Duodenal mucosa (tissue), 2 donors: ENCODE data around the gene HBP1.
"Not testable (repeated sequence)": the region's sequence is repeated elsewhere in the genome, so short reads cannot be mapped to it uniquely, and the experiment has no call there.

Source experiments
- H3K27ac ChIP-seq: one replicate; pipeline ENCODE4 v1.7.0; 2013; ENCODE audit warnings: low read depth, low read length
- H3K27me3 ChIP-seq, 2 donors: one replicate each; pipeline ENCODE4 v1.7.0; 2013; ENCODE audit warnings: low read length in 2 of 2, control low read depth in 1 of 2; ENCODE audit not compliant: insufficient read depth in 2 of 2, control insufficient read depth in 1 of 2
- H3K36me3 ChIP-seq, 2 donors: one replicate each; pipeline ENCODE4 v1.7.0; 2013; ENCODE audit warnings: low read length in 2 of 2, control low read depth in 1 of 2; ENCODE audit not compliant: insufficient read depth in 2 of 2, control insufficient read depth in 1 of 2
- H3K4me1 ChIP-seq, 2 donors: one replicate each; pipeline ENCODE4 v1.7.0; 2013; ENCODE audit warnings: low read length in 2 of 2, control low read depth in 1 of 2; ENCODE audit not compliant: insufficient read depth in 2 of 2, control insufficient read depth in 1 of 2
- H3K4me3 ChIP-seq, 2 donors: one replicate each; pipeline ENCODE4 v1.7.0; 2013; ENCODE audit warnings: low read length in 2 of 2, low read depth in 1 of 2
- H3K9ac ChIP-seq, 2 donors: one replicate each; pipeline ENCODE4 v1.7.0; 2013; ENCODE audit warnings: low read length in 2 of 2, low read depth in 1 of 2
- H3K9me3 ChIP-seq, 2 donors: one replicate each; pipeline ENCODE4 v1.7.0; 2013; ENCODE audit warnings: low read length in 2 of 2, control low read depth in 1 of 2; ENCODE audit not compliant: control insufficient read depth in 1 of 2

The HBP1 gene

GRCh38 chr7:107154826-107155225, 14.0 kb upstream of the HBP1 start:
- H3K4me1 ChIP-seq: no peaks in the 10 kb centered on the region
- H3K4me3 ChIP-seq: no peak overlapping the region
- H3K9ac ChIP-seq: no peak overlapping the region
- H3K27ac ChIP-seq: no peak overlapping the region
- H3K36me3 ChIP-seq: no peaks in the 10 kb centered on the region
- H3K27me3 ChIP-seq: no peaks in the 10 kb centered on the region
- no peaks in the 10 kb centered on the region for H3K9me3 ChIP-seq

- H3K4me3 ChIP-seq, H3K36me3 ChIP-seq, H3K27ac ChIP-seq, H3K4me1 ChIP-seq, H3K9ac ChIP-seq, H3K27me3 ChIP-seq, H3K9me3 ChIP-seq: not testable (repeated sequence)
Measured at GRCh38 chr7:107155726-107156125, 13.1 kb upstream of the HBP1 start.

- H3K4me3 ChIP-seq: no peak overlapping the region
- H3K9me3 ChIP-seq: no peaks in the 10 kb centered on the region
- no peaks in the 10 kb centered on the region for H3K4me1 ChIP-seq
- no peaks in the 10 kb centered on the region for H3K27me3 ChIP-seq
- no peak overlapping the region for H3K9ac ChIP-seq
- H3K27ac ChIP-seq: no peak overlapping the region
- H3K36me3 ChIP-seq: no peaks in the 10 kb centered on the region
Measured at GRCh38 chr7:107157091-107157490, 11.7 kb upstream of the HBP1 start.

- Histone ChIP-seq H3K9ac (no peak overlapping the region), H3K4me1 (no peaks in the 10 kb centered on the region), H3K27ac (no peak overlapping the region), H3K9me3 (no peaks in the 10 kb centered on the region), H3K4me3 (no peak overlapping the region), H3K27me3 (no peaks in the 10 kb centered on the region), H3K36me3 (no peaks in the 10 kb centered on the region)
Measured at GRCh38 chr7:107158028-107158427, 10.8 kb upstream of the HBP1 start.

GRCh38 chr7:107160389-107160788, 8.4 kb upstream of the HBP1 start:
- H3K9me3 ChIP-seq: no peaks in the 10 kb centered on the region

GRCh38 chr7:107161415-107161814, 7.4 kb upstream of the HBP1 start:
- Histone ChIP-seq H3K27ac (no peak overlapping the region), H3K4me3 (no peak overlapping the region), H3K4me1 (peaks cover 0 to 6% of the 10 kb centered on the region in 2 donors), H3K36me3 (no peaks in the 10 kb centered on the region), H3K9ac (no peak overlapping the region), H3K9me3 (no peaks in the 10 kb centered on the region), H3K27me3 (no peaks in the 10 kb centered on the region)

More at GRCh38 chr7:107160389-107160788, 8.4 kb upstream of the HBP1 start:
- Histone ChIP-seq H3K9ac (no peak overlapping the region), H3K27ac (no peak overlapping the region), H3K27me3 (no peaks in the 10 kb centered on the region), H3K36me3 (no peaks in the 10 kb centered on the region), H3K4me3 (no peak overlapping the region), H3K4me1 (peaks cover 0 to 5% of the 10 kb centered on the region in 2 donors)

- H3K9me3 ChIP-seq: no peaks in the 10 kb centered on the region
- no peaks in the 10 kb centered on the region for H3K27me3 ChIP-seq
- no peak overlapping the region for H3K9ac ChIP-seq
- no peaks in the 10 kb centered on the region for H3K36me3 ChIP-seq
- no peak overlapping the region for H3K4me3 ChIP-seq
- H3K4me1 ChIP-seq: peaks cover 0 to 6% of the 10 kb centered on the region in 2 donors
- H3K27ac ChIP-seq: no peak overlapping the region
Measured at GRCh38 chr7:107162475-107162874, 6.3 kb upstream of the HBP1 start.

- no peak overlapping the region for H3K9ac ChIP-seq
Measured at GRCh38 chr7:107164092-107164491, 4.7 kb upstream of the HBP1 start.

GRCh38 chr7:107165341-107165740, 3.5 kb upstream of the HBP1 start:
- H3K9ac ChIP-seq: no peak overlapping the region
- H3K4me3 ChIP-seq: no peak overlapping the region
- peaks cover 0 to 8% of the 10 kb centered on the region in 2 donors for H3K4me1 ChIP-seq
- no peak overlapping the region for H3K27ac ChIP-seq
- H3K36me3 ChIP-seq: no peaks in the 10 kb centered on the region
- no peaks in the 10 kb centered on the region for H3K9me3 ChIP-seq
- H3K27me3 ChIP-seq: no peaks in the 10 kb centered on the region

More at GRCh38 chr7:107164092-107164491, 4.7 kb upstream of the HBP1 start:
- Histone ChIP-seq H3K4me1 (peaks cover 0 to 6% of the 10 kb centered on the region in 2 donors), H3K9me3 (no peaks in the 10 kb centered on the region), H3K27me3 (no peaks in the 10 kb centered on the region), H3K4me3 (no peak overlapping the region), H3K27ac (no peak overlapping the region), H3K36me3 (no peaks in the 10 kb centered on the region)

- peak overlapping the region; percentile 58 to 97 for H3K9ac ChIP-seq
- peaks cover 4 to 18% of the 10 kb centered on the region in 2 donors for H3K4me1 ChIP-seq
- no peaks in the 10 kb centered on the region for H3K9me3 ChIP-seq
- peak overlapping the region; percentile 68 to 91 for H3K4me3 ChIP-seq
- no peaks in the 10 kb centered on the region for H3K27me3 ChIP-seq
- peaks cover 0 to 3% of the 10 kb centered on the region in 2 donors for H3K36me3 ChIP-seq
- peak overlapping the region; percentile 96 for H3K27ac ChIP-seq
Measured at GRCh38 chr7:107166736-107167426, 1.9 kb upstream of the HBP1 start.
